Measurements from ENCODE around the gene HOXD12.

DNA sequence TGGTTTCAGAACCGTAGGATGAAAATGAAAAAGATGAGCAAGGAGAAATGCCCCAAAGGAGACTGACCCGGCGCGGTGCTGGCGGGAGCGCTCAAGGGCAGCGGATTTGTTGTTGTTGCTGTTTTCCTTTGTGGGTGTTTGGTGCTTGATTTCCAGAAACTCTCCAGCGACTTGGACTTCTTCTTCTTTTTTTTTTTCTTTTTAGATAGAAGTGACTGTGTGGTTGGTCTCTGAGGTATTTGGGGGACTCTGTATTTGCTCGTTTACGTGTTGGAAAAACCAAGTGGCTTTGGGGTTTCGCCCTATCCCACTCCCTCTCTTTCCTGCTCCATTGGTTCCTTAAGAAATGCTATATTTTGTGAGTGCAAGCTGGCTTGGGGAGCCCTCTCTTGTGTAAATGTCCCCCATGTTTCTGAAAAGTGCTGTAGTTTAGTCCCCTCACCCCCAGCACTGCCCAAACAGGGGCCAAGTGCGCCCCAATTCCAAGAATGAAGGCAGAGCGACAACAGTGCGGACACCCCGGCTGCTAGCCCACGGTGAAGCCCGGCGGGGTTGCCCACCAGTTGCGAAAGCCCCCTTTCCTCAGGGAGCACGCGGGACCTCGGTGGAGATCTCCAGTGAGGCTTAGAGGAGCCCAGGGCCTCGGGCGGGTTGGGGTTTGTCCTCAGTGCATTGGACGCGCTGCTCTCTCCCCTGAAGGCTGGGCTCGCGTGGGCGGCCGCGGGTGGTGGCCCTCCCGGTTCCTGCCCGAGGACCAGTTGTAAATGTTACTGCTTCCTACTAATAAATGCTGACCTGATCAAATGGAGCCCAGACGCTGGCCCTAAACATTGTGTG lies 24.7 kb downstream of the HOXD12 start:
- TF ChIP-seq, protein P1, sequence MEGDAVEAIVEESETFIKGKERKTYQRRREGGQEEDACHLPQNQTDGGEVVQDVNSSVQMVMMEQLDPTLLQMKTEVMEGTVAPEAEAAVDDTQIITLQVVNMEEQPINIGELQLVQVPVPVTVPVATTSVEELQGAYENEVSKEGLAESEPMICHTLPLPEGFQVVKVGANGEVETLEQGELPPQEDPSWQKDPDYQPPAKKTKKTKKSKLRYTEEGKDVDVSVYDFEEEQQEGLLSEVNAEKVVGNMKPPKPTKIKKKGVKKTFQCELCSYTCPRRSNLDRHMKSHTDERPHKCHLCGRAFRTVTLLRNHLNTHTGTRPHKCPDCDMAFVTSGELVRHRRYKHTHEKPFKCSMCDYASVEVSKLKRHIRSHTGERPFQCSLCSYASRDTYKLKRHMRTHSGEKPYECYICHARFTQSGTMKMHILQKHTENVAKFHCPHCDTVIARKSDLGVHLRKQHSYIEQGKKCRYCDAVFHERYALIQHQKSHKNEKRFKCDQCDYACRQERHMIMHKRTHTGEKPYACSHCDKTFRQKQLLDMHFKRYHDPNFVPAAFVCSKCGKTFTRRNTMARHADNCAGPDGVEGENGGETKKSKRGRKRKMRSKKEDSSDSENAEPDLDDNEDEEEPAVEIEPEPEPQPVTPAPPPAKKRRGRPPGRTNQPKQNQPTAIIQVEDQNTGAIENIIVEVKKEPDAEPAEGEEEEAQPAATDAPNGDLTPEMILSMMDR (IDR thresholded peaks at IDR 0.05; ENCODE audit: low read depth, low read length, poor library complexity, severe bottlenecking) = no peak
- TF ChIP-seq EZH2phosphoT487 (IDR thresholded peaks at IDR 0.05; ENCODE audit: borderline replicate concordance, low read length) = no peak

Measured in DOHH2 (cell line).